Mesothelial cell of epicardium (in vitro differentiated cells): Measurements from ENCODE around the gene UCN. TPM values are rescaled to one million over a fixed set of nuclear protein-coding genes. Genes with fewer than 3 reads are reported as not detected.
"Not testable (repeated sequence)": the region's sequence is repeated elsewhere in the genome, so short reads cannot be mapped to it uniquely, and the experiment has no call there.

Experiments used
- DNase-seq, 2 experiments: peaks; one replicate each; pipeline ENCODE4 v3.0.0; 2021; ENCODE audit warnings: low spot score in 2 of 2; ENCODE audit not compliant: unreplicated experiment in 2 of 2
- H3K27ac Mint-ChIP-seq: 2 replicates; pipeline ENCODE4 v1.8.0; 2021; ENCODE audit warnings: mixed read lengths
- H3K27me3 Mint-ChIP-seq: 2 replicates; pipeline ENCODE4 v1.8.0; 2021; ENCODE audit warnings: low read depth, mixed read lengths
- H3K36me3 Mint-ChIP-seq: 2 replicates; pipeline ENCODE4 v1.8.0; 2021; ENCODE audit warnings: mixed read lengths
- H3K4me1 Mint-ChIP-seq: 2 replicates; pipeline ENCODE4 v1.8.0; 2021; ENCODE audit warnings: mixed read lengths
- H3K4me3 Mint-ChIP-seq: 2 replicates; pipeline ENCODE4 v1.8.0; 2021; ENCODE audit warnings: mild to moderate bottlenecking, moderate library complexity, mixed read lengths
- H3K9me3 Mint-ChIP-seq: 2 replicates; pipeline ENCODE4 v1.8.0; 2021; ENCODE audit warnings: mixed read lengths
- total RNA-seq: library from RNA; stranded (reverse); gene quantifications from 3 replicates; pipeline ENCODE4 v1.2.1, GENCODE V29; 2021
- TF ChIP-seq, protein P1 (sequence below): fragments of 200-600 bp; sonication (generic); IDR thresholded peaks from one replicate; pipeline ENCODE4 v1.5.0; 2021; ENCODE audit warnings: antibody characterized with exemption; ENCODE audit not compliant: unreplicated experiment

UCN gene
- total RNA-seq, 1 donor from 2014 or later = 4.4 TPM

DNA sequence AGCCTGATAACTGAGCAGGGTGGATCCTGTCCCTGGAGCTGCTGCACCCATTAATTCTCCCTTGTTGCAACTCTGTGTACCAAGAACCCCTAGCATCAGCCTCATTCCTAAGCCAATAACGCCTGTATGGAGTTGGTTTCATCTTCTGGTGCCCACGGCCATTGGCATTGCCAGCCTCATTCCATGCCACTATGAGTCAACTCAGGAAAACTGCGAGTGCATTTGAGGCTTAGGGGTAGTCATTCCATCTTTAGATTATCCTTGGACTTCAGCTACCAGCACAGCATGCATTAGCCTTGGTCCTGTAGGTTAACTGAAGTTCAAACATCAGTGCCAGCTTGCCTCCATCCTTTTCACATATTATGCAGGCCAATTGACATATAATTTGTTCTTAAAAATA, 27.4 kb downstream of the UCN start:
- Mint-ChIP-seq H3K4me3 (no peak overlapping the region), H3K27ac (no peak overlapping the region), H3K27me3 (peaks cover 61% of the 10 kb centered on the region), H3K4me1 (peaks cover 12% of the 10 kb centered on the region), H3K36me3 (no peaks in the 10 kb centered on the region), H3K9me3 (no peaks in the 10 kb centered on the region)
- TF ChIP-seq, protein P1, sequence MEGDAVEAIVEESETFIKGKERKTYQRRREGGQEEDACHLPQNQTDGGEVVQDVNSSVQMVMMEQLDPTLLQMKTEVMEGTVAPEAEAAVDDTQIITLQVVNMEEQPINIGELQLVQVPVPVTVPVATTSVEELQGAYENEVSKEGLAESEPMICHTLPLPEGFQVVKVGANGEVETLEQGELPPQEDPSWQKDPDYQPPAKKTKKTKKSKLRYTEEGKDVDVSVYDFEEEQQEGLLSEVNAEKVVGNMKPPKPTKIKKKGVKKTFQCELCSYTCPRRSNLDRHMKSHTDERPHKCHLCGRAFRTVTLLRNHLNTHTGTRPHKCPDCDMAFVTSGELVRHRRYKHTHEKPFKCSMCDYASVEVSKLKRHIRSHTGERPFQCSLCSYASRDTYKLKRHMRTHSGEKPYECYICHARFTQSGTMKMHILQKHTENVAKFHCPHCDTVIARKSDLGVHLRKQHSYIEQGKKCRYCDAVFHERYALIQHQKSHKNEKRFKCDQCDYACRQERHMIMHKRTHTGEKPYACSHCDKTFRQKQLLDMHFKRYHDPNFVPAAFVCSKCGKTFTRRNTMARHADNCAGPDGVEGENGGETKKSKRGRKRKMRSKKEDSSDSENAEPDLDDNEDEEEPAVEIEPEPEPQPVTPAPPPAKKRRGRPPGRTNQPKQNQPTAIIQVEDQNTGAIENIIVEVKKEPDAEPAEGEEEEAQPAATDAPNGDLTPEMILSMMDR = no peak
- no peak for DNase-seq

DNA sequence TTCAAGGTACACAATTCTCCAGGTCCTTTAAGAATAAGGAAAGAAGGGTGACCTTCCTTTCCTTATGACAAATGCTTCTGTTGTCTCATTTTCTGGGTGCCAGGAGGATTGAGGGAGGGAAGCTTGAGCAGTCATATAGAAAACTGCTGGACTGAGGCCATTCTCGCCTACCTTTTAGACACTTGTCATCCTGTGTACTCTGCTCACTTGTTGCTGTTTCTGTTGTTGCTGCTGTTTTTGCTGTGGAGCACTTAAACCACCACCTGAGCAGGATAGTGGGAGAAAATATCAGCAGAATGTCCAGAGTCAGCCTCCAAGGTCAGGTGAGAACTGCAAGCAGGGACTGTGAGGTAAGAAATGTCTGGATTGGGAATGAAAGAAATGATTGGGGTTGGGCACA, 30.2 kb downstream of the UCN start:
- TF ChIP-seq, protein P1 = no peak
- Mint-ChIP-seq H3K27me3 (peaks cover 51% of the 10 kb centered on the region), H3K9me3 (no peaks in the 10 kb centered on the region)

DNA sequence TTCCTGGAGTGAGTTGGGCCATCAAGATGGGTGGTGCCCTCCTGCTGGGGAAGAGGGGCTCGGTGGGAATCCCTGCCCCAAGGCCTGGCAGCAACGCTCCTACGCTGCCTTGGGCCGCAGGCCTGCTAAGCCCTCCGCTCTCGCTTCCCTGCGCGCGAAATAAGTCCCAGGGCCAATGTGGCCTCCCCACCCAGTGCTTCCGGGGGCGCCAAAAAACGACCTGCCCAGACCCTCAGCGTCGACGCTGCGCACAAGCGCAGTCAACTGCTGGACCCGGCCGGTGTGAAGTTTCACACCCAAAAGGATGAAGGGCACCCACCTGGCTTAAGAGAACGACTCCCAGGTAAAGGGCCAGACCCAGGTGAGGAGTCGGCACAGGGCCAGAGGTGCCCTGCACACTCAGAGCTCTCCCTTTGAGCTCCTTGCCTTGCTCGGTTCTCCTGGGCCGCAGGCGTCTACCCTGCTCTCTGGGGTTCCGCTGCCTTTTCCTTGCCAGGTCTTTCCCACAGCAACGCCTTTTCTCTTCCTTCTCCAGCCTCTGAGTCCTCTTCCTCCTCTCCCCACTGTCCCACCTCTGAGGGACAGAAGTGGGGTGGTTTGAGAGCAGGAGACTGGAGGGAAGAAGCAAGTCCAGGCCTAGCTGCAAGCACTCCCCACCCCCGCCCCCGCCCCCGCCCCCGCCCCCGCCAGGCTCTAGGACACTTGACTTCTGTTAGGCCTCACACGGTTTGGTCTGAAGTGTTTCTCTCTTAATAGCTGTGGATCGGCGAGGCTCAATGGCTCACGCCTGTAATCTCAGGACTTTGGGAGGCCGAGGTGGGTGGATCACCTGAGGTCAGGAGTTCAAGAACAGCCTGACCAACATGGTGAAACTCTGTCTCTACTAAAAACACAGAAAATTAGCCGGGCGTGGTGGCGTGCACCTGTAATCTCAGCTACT, 32.8 kb downstream of the UCN start, which contains the start of gene DNAJC5G:
DNAJC5G (plus strand) TSS at position 223 of the 940 bp plus-strand sequence. CDS start 1,296 bp downstream, outside the sequence.
- H3K9me3 Mint-ChIP-seq = no peaks in the 10 kb centered on the region
- no peak within 1 kb of the TSS for H3K4me3 Mint-ChIP-seq
- no peak for DNase-seq
- H3K36me3 Mint-ChIP-seq = no peaks in the 10 kb centered on the region
- H3K4me1 Mint-ChIP-seq = peaks cover 1% of the 10 kb centered on the region
- TF ChIP-seq, protein P1 = no peak
- peaks cover 43% of the 10 kb centered on the region for H3K27me3 Mint-ChIP-seq
- no peak within 1 kb of the TSS for H3K27ac Mint-ChIP-seq

More for the DNA sequence above, 30.2 kb downstream of the UCN start:
- DNase-seq = no peak
- Mint-ChIP-seq H3K27ac (no peak overlapping the region), H3K4me3 (no peak overlapping the region), H3K4me1 (peaks cover 8% of the 10 kb centered on the region), H3K36me3 (no peaks in the 10 kb centered on the region)

DNA sequence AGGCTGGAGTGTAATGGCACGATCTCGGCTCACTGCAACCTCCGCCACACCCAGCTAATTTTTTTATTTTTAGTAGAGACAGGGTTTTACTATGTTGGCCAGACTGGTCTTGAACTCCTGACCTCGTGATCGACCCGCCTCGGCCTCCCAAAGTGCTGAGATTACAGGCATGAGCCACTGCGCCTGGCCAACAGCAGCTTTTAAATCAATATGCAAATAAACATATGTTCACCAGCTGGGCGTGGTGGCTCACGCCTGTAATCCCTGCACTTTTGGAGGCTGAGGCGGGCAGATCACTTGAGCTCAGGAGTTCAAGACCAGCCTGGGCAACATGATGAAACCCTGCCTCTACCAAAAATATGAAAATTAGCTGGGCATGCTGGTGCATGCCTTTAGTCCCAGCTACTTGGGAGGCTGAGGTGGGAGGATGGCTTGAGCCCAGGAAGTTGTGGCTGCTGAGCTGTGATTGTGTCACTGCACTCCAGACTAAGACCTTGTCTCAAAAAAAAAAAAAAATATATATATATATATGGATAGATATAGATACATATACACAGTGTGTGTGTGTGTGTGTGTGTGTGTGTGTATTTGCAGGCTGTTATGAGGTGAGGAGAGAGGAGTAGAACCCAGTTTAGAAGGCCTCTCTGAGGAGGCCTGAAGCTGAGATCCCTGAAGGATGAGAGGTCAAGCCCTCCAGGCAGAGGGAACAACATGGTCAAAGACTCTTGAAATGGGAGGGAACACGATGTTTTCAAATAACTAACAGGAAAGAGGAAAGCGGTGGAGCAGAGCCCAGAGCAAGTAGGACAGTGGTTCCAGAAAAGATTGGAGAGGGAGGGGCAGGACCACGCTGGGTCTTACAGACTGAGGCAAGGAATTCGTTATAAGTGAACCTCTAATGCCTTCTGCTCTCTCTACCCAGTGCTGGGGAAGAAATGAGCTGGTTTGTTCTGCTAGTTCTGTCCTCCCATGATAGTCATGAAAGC, 35.4 kb downstream of the UCN start:
- not testable (repeated sequence) for H3K27ac Mint-ChIP-seq, H3K9me3 Mint-ChIP-seq
- H3K27me3 Mint-ChIP-seq = peaks cover 48% of the 10 kb centered on the region

DNA sequence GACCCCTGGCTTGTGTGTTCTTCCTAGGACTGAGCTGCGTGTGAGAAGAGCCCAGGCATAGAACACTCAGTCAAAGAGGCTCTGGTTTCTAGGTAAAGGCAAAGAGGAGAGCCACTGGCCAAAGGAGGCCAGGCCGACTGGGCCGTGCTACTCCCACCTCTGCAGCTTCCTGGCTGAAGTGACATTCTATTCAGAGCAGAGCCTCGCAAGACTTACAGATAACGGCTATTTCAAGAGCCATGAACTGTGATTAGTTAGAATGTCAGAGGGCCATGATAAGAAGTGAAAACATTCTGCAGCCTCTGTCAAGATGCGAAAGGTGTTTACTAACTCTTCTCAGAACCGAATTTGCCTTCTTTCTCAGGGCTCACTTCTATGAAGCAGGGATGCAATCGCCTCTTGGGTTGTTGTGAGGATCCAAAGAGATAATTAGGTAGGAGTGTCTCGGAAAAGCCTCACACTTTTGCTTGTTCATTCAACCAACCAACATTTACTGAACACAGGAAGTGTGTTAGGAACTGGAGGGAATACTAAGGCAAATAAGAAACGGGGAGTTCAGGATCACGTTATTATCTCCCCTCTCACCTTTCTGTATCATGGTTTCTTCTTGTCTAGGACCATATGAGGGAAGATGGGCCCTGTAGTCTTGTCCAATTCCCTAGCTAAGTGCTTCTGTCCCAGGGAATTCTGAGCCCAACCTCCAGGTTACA, 36.5 kb downstream of the UCN start:
- H3K27me3 Mint-ChIP-seq = peaks cover 40% of the 10 kb centered on the region
- DNase-seq = no peak
- H3K27ac Mint-ChIP-seq = no peak overlapping the region

More for the DNA sequence above, 35.4 kb downstream of the UCN start:
- H3K4me3 Mint-ChIP-seq, DNase-seq, H3K4me1 Mint-ChIP-seq, H3K36me3 Mint-ChIP-seq: not testable (repeated sequence)

More for the DNA sequence above, 36.5 kb downstream of the UCN start:
- no peaks in the 10 kb centered on the region for H3K9me3 Mint-ChIP-seq
- no peaks in the 10 kb centered on the region for H3K4me1 Mint-ChIP-seq
- no peaks in the 10 kb centered on the region for H3K36me3 Mint-ChIP-seq
- H3K4me3 Mint-ChIP-seq = no peak overlapping the region
- TF ChIP-seq, protein P1 = no peak
